ENCODE results near the gene WSB1.

WSB1 gene

GRCh38 chr17:27322690-27323508 lies 29.0 kb downstream of the WSB1 start:
- DNase-seq (ENCODE audit: low read depth): no peak
- TF ChIP-seq, protein P1, sequence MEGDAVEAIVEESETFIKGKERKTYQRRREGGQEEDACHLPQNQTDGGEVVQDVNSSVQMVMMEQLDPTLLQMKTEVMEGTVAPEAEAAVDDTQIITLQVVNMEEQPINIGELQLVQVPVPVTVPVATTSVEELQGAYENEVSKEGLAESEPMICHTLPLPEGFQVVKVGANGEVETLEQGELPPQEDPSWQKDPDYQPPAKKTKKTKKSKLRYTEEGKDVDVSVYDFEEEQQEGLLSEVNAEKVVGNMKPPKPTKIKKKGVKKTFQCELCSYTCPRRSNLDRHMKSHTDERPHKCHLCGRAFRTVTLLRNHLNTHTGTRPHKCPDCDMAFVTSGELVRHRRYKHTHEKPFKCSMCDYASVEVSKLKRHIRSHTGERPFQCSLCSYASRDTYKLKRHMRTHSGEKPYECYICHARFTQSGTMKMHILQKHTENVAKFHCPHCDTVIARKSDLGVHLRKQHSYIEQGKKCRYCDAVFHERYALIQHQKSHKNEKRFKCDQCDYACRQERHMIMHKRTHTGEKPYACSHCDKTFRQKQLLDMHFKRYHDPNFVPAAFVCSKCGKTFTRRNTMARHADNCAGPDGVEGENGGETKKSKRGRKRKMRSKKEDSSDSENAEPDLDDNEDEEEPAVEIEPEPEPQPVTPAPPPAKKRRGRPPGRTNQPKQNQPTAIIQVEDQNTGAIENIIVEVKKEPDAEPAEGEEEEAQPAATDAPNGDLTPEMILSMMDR (IDR thresholded peaks at IDR 0.05; ENCODE audit: low read length, missing control alignments): no peak
- no peak overlapping the region for H3K4me3 ChIP-seq (replicated peaks; ENCODE audit: low read depth, low read length)

GRCh38 chr17:27323538-27324215 lies 29.8 kb downstream of the WSB1 start:
- TF ChIP-seq, protein P1 (IDR thresholded peaks at IDR 0.05; ENCODE audit: low read length, missing control alignments): no peak
- H3K4me3 ChIP-seq (replicated peaks; ENCODE audit: low read depth, low read length): no peak overlapping the region
- DNase-seq (ENCODE audit: low read depth): peak; percentile 91

- TF ChIP-seq, protein P1 (IDR thresholded peaks at IDR 0.05; ENCODE audit: low read length, missing control alignments): no peak
- no peak overlapping the region for H3K4me3 ChIP-seq (replicated peaks; ENCODE audit: low read depth, low read length)
- DNase-seq (ENCODE audit: low read depth): no peak
Measured at GRCh38 chr17:27324771-27325339, 30.9 kb downstream of the WSB1 start.

DNA sequence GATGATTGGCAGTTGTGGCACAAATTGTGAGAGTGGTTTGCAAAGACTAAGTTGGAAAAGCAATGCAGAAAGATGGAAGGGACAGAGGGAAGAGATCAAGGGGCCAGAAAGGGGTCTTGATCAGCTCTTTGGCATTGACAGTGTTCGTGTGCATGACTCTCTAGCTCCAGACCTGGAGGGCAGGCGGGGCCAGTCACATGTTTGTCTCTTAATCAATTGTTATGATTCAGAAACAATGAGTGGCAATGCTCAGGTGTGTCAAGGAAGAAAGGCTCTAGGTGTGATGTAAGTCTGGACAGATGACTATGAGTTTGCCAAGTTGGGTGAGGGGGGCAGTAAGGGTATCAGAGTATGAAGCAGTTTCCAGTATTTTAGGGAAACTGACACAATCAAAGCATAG lies 32.1 kb downstream of the WSB1 start:
- no peak for DNase-seq (ENCODE audit: low read depth)
- TF ChIP-seq, protein P1 (IDR thresholded peaks at IDR 0.05; ENCODE audit: low read length, missing control alignments): no peak
- no peak overlapping the region for H3K4me3 ChIP-seq (replicated peaks; ENCODE audit: low read depth, low read length)

- DNase-seq (ENCODE audit: low read depth): no peak
- TF ChIP-seq, protein P1 (IDR thresholded peaks at IDR 0.05; ENCODE audit: low read length, missing control alignments): no peak
- no peak overlapping the region for H3K4me3 ChIP-seq (replicated peaks; ENCODE audit: low read depth, low read length)
Measured at GRCh38 chr17:27326585-27326984, 32.7 kb downstream of the WSB1 start.

DNA sequence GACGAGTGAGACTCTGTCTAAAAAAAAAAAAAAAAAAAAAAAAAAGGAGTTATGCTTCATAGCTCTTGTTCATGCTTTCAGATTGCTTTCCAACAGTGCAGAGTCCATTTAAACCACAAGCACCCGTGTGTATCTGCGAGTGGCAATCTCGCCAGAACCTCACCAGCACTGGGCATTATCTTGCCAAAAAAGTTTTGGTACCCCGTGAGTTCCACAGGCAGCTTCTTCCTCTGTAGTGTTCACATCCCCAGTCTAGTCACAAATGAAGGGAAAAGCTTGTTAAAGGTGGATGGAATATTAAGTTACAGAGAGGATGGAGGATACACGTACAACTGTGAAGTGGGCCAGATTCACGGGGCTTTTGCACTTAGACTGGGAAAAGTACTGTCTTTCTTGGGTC lies 33.5 kb downstream of the WSB1 start:
- TF ChIP-seq, protein P1 (IDR thresholded peaks at IDR 0.05; ENCODE audit: low read length, missing control alignments): no peak

More for the DNA sequence above, 33.5 kb downstream of the WSB1 start:
- no peak overlapping the region for H3K4me3 ChIP-seq (replicated peaks; ENCODE audit: low read depth, low read length)
- DNase-seq (ENCODE audit: low read depth): no peak

Measured in fibroblast of pulmonary artery (primary cell).